IPS-18c (cell line): ENCODE data around the gene OR2AT4.

Experiments used
- H3K4me3 ChIP-seq: 2 replicates; pipeline ENCODE4 v1.7.0; 2013; ENCODE audit warnings: low read depth, mild to moderate bottlenecking, low read length, moderate library complexity; ENCODE audit not compliant: insufficient read depth
- H3K9me3 ChIP-seq: one replicate; pipeline ENCODE4 v1.6.1; 2013; ENCODE audit warnings: mild to moderate bottlenecking, low read length, moderate library complexity; ENCODE audit not compliant: control insufficient read depth, insufficient read depth

Gene OR2AT4

GRCh38 chr11:75096456-75097172 lies at the start of gene OR2AT4:
Gene OR2AT4, minus strand, starts transcription at chr11:75096876.
- Histone ChIP-seq H3K9me3 (peaks cover 2% of the 10 kb centered on the region), H3K4me3 (no peak within 1 kb of the TSS)

GRCh38 chr11:75145972-75146519 lies 49.4 kb upstream of the OR2AT4 start:
- no peak overlapping the region for H3K4me3 ChIP-seq
- H3K9me3 ChIP-seq, result no peaks in the 10 kb centered on the region

- H3K9me3 ChIP-seq, result no peaks in the 10 kb centered on the region
Measured at GRCh38 chr11:75145196-75145971, 48.7 kb upstream of the OR2AT4 start.

GRCh38 chr11:75144716-75145014 lies 48.0 kb upstream of the OR2AT4 start:
- H3K9me3 ChIP-seq, result no peaks in the 10 kb centered on the region
- no peak overlapping the region for H3K4me3 ChIP-seq

More at GRCh38 chr11:75145196-75145971, 48.7 kb upstream of the OR2AT4 start:
- no peak overlapping the region for H3K4me3 ChIP-seq

GRCh38 chr11:75143420-75143731 lies 46.7 kb upstream of the OR2AT4 start:
- Histone ChIP-seq H3K4me3 (no peak overlapping the region), H3K9me3 (peaks cover 2% of the 10 kb centered on the region)

DNA sequence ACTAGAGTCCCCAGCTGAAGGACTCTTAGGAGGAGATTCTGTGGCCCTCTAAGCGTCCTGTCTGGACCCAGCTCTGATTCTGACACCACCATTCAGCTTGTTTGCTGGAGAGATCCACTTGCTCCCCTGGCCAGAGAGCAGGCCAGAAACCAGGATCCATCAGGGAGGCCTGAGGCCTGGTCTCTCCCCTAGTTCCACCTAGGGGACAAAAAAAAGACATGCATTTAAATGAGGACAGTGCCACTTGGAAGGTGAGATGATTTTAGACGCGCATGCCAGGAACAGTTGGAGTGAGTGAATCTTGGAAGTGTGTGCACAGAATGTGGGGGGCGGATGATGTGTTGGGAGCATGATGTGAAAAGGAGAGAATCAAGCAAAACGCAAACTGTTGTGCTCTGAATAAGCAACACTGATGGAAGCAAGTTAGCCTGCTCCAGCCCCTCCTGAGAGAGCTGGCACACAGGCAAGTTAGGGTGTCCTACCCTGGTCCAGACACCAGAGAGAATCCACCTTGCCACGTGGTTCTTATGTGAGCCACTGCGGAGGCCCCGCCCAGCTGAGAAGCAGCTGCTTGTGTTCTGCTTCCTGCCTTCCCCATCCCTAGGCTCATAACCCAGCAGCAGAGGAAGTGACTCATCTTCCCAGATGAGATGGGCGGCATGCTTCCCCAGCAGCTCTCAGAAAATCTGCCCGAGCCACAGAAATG lies 46.2 kb upstream of the OR2AT4 start:
- peaks cover 2% of the 10 kb centered on the region for H3K9me3 ChIP-seq
- no peak overlapping the region for H3K4me3 ChIP-seq

DNA sequence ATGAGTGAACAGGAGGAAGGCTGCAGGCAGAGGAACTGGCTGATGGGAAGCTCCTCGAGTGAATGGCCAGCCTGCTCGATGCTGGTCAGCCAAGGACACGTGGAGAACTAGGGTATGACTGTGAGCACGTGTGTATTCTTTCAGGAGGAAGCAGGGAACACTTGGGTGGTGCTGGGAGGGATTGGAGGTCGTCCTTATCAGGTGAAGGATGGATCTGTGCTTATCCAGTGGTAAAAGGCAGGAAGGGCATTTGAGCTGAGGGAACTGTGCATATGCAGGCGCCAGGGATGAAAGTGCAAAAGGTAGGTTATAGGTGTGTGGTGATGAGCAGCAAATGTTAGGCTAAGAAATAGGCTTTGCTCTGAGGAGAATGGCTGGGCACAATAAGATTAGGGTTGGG lies 44.5 kb upstream of the OR2AT4 start:
- Histone ChIP-seq H3K9me3 (peaks cover 2% of the 10 kb centered on the region), H3K4me3 (no peak overlapping the region)

- peaks cover 2% of the 10 kb centered on the region for H3K9me3 ChIP-seq
- no peak overlapping the region for H3K4me3 ChIP-seq
Measured at GRCh38 chr11:75140269-75141138, 43.8 kb upstream of the OR2AT4 start.

GRCh38 chr11:75135651-75136050 lies 39.0 kb upstream of the OR2AT4 start:
- Histone ChIP-seq H3K9me3 (peaks cover 2% of the 10 kb centered on the region), H3K4me3 (no peak overlapping the region)

DNA sequence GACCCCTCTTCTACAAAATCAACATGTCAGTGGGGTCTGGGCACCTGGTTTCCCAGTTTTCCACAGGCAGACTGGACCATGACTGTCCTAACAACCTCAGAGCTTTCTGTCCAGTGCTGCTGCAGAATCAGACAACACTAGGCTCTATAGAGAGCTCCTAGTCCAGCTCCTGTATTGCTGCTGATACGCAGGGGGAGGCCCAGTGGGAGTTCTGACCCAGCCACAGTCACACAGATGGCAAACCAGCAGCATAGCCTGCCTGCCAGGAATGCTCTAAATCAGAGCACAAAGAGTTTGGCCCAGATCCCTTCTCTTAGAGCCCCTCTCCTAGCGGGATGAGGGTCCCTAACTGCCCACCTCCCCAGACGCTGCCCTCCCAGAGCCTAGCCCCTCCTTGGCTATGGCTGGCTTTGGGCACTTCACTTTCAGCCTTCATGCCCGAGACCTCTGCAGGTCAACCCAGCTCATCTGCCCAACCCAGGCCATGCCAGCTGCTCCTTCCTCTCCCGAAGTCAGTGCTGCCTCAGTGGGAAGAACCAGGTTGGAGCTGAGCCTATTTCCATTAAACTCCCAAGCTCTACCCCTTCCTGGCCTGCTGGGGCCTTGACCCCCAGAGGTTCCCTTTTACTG lies 38.5 kb upstream of the OR2AT4 start:
- H3K9me3 ChIP-seq, result peaks cover 2% of the 10 kb centered on the region

GRCh38 chr11:75133976-75134375 lies 37.3 kb upstream of the OR2AT4 start:
- Histone ChIP-seq H3K9me3 (no peaks in the 10 kb centered on the region), H3K4me3 (no peak overlapping the region)

More for the DNA sequence above, 38.5 kb upstream of the OR2AT4 start:
- H3K4me3 ChIP-seq, result no peak overlapping the region

DNA sequence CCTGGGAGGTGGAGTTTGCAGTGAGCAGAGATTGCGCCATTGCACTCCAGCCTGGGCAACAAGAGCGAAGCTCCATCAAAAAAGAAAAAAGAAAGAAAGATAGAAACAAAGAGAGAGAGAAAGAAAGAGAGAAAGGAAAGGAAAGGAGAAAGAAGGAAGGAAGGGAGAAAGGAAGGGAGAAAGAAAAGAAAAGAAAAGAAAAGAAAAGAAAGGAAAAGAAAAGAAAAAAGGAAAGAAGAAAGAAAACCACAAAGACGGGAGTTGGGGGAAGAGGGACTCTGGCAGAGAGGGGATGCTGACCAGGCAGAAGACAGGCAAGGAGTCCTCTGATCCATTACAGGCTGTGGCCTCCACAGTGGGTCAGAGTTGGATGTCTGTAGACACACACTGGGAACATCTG lies 35.4 kb upstream of the OR2AT4 start:
- Histone ChIP-seq H3K9me3 (no peaks in the 10 kb centered on the region), H3K4me3 (no peak overlapping the region)

GRCh38 chr11:75126564-75126963 lies 29.9 kb upstream of the OR2AT4 start:
- no peaks in the 10 kb centered on the region for H3K9me3 ChIP-seq
- no peak overlapping the region for H3K4me3 ChIP-seq

DNA sequence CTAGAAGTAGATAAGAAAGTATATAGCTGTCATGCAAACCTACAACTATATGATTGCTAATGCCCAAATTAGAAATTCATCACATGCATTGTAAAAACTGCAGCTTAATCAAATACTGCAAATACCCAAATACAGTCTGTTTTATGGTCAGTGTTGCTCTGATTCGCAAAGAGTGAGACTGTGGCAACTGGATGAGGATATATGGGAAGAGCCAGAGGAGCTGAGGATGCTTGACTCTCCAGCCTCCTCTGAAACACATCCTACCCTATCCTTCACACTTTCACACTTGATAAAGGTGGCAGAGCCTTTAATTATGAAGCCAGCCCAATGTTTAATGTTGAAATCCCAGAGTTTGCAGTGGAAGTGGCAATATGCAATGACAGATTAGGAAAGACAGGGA lies 21.9 kb upstream of the OR2AT4 start:
- Histone ChIP-seq H3K9me3 (no peaks in the 10 kb centered on the region), H3K4me3 (no peak overlapping the region)

- H3K9me3 ChIP-seq, result no peaks in the 10 kb centered on the region
- H3K4me3 ChIP-seq, result no peak overlapping the region
Measured at GRCh38 chr11:75114465-75114864, 17.8 kb upstream of the OR2AT4 start.

DNA sequence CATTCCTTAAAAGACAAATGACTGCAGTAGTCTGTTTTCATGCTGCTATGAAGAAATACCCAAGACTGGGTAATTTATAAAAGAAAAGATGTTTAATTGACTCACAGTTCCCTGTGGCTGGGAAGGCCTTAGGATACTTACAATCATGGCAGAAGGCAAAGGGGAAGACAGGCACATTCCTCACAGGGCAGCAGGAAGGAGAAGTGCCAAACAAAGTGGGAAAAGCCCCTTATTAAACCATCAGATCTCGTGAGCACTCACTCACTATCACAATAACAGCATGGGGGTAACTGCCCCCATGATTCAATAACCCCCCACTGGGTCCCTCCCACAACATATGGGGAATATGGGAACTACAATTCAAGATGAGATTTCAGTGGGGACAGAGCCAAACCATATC lies 16.4 kb upstream of the OR2AT4 start:
- no peak overlapping the region for H3K4me3 ChIP-seq
- H3K9me3 ChIP-seq, result no peaks in the 10 kb centered on the region

- no peak overlapping the region for H3K4me3 ChIP-seq
- no peaks in the 10 kb centered on the region for H3K9me3 ChIP-seq
Measured at GRCh38 chr11:75112200-75112599, 15.5 kb upstream of the OR2AT4 start.
